HG02840 (cell line): ENCODE measurements around the gene GRID1.
"Not testable (repeated sequence)": the region's sequence is repeated elsewhere in the genome, so short reads cannot be mapped to it uniquely, and the experiment has no call there.

Experiments
- ATAC-seq: cut with Tn5 transposase; IDR thresholded peaks from one replicate; pipeline ENCODE4 v1.9.1; 2021; ENCODE audit warnings: mild to moderate bottlenecking, moderate library complexity, moderate number of reproducible peaks; ENCODE audit not compliant: unreplicated experiment, low FRiP score

The GRID1 gene

GRCh38 chr10:85993140-85993539 lies 373.5 kb downstream of the GRID1 start:
- no peak for ATAC-seq

GRCh38 chr10:85992324-85992723 lies 374.3 kb downstream of the GRID1 start:
- ATAC-seq = no peak

GRCh38 chr10:85986777-85987176 lies 379.8 kb downstream of the GRID1 start:
- no peak for ATAC-seq

- no peak for ATAC-seq
Observed at GRCh38 chr10:85983051-85983450, 383.5 kb downstream of the GRID1 start.

GRCh38 chr10:85979598-85979997 lies 387.0 kb downstream of the GRID1 start:
- no peak for ATAC-seq

GRCh38 chr10:85978566-85979358 lies 387.8 kb downstream of the GRID1 start:
- ATAC-seq = no peak

- no peak for ATAC-seq
Observed at GRCh38 chr10:85977642-85978041, 389.0 kb downstream of the GRID1 start.

- ATAC-seq = no peak
Observed at GRCh38 chr10:85976267-85976793, 390.3 kb downstream of the GRID1 start.

- no peak for ATAC-seq
Observed at GRCh38 chr10:85971494-85971893, 395.1 kb downstream of the GRID1 start.

- ATAC-seq = no peak
Observed at GRCh38 chr10:85967594-85967993, 399.0 kb downstream of the GRID1 start.

GRCh38 chr10:85961479-85962067 lies 405.0 kb downstream of the GRID1 start:
- ATAC-seq = no peak

- no peak for ATAC-seq
Observed at GRCh38 chr10:85961073-85961472, 405.5 kb downstream of the GRID1 start.

GRCh38 chr10:85959239-85959638 lies 407.4 kb downstream of the GRID1 start:
- no peak for ATAC-seq

GRCh38 chr10:85950921-85951320 lies 415.7 kb downstream of the GRID1 start:
- no peak for ATAC-seq

GRCh38 chr10:85946713-85947326 lies 419.8 kb downstream of the GRID1 start:
- ATAC-seq = peak; percentile 78

- no peak for ATAC-seq
Observed at GRCh38 chr10:85936161-85936560, 430.4 kb downstream of the GRID1 start.

GRCh38 chr10:85934586-85934985 lies 432.0 kb downstream of the GRID1 start:
- ATAC-seq = no peak

- ATAC-seq = not testable (repeated sequence)
Observed at GRCh38 chr10:85929993-85930392, 436.6 kb downstream of the GRID1 start.

GRCh38 chr10:85927952-85928665 lies 438.5 kb downstream of the GRID1 start:
- no peak for ATAC-seq

- ATAC-seq = no peak
Observed at GRCh38 chr10:85926986-85927385, 439.6 kb downstream of the GRID1 start.

GRCh38 chr10:85926136-85926535 lies 440.5 kb downstream of the GRID1 start:
- no peak for ATAC-seq
